ENCODE results near the gene PCBD2.
"Not testable (repeated sequence)": the region's sequence is repeated elsewhere in the genome, so short reads cannot be mapped to it uniquely, and the experiment has no call there.

Gene PCBD2

GRCh38 chr5:134910752-134911151, 5.8 kb downstream of the PCBD2 start:
- not testable (repeated sequence) for DNase-seq

- no peak for DNase-seq
These were observed 6.6 kb downstream of the PCBD2 start for GRCh38 chr5:134911285-134912206.

- DNase-seq = no peak
These were observed 8.3 kb downstream of the PCBD2 start for GRCh38 chr5:134913254-134913653.

- DNase-seq = no peak
These were observed 8.9 kb downstream of the PCBD2 start for GRCh38 chr5:134913795-134914194.

- no peak for DNase-seq
These were observed 12.3 kb downstream of the PCBD2 start for GRCh38 chr5:134917070-134917815.

GRCh38 chr5:134918861-134919260, 13.9 kb downstream of the PCBD2 start:
- DNase-seq = no peak

GRCh38 chr5:134920848-134921575, 16.1 kb downstream of the PCBD2 start:
- DNase-seq = no peak

GRCh38 chr5:134932508-134932907, 27.6 kb downstream of the PCBD2 start:
- DNase-seq = no peak

GRCh38 chr5:134934202-134934601, 29.3 kb downstream of the PCBD2 start:
- DNase-seq = no peak

GRCh38 chr5:134935711-134936602, 31.0 kb downstream of the PCBD2 start:
- no peak for DNase-seq

GRCh38 chr5:134937526-134937925, 32.6 kb downstream of the PCBD2 start:
- no peak for DNase-seq

GRCh38 chr5:134938030-134938429, 33.1 kb downstream of the PCBD2 start:
- DNase-seq = no peak

- DNase-seq = no peak
These were observed 34.6 kb downstream of the PCBD2 start for GRCh38 chr5:134939500-134939899.

GRCh38 chr5:134943547-134943946, 38.6 kb downstream of the PCBD2 start:
- no peak for DNase-seq

GRCh38 chr5:134944630-134945029, 39.7 kb downstream of the PCBD2 start:
- no peak for DNase-seq

GRCh38 chr5:134945041-134945440, 40.1 kb downstream of the PCBD2 start:
- DNase-seq = no peak

GRCh38 chr5:134948911-134949310, 44.0 kb downstream of the PCBD2 start:
- no peak for DNase-seq

- no peak for DNase-seq
These were observed 44.4 kb downstream of the PCBD2 start for GRCh38 chr5:134949316-134949715.

- DNase-seq = no peak
These were observed 53.1 kb downstream of the PCBD2 start for GRCh38 chr5:134957920-134958608.

- DNase-seq = no peak
These were observed 53.8 kb downstream of the PCBD2 start for GRCh38 chr5:134958755-134959154.

- no peak for DNase-seq
These were observed 58.2 kb downstream of the PCBD2 start for GRCh38 chr5:134963098-134963497.

Data from stimulated activated CD4-positive, alpha-beta T cell treated with anti-CD3 and anti-CD28 coated beads, Interleukin-4, amount 100 ng/mL, for 24 hours (primary cell).